Measurements from ENCODE around the gene COPE. TPM values are rescaled to one million over a fixed set of nuclear protein-coding genes. Genes with fewer than 3 reads are reported as not detected.

Gene COPE
- total RNA-seq, 2 donors from 2014 or later = 134 to 266 TPM

GRCh38 chr19:18899624-18900560, 19.3 kb downstream of the COPE start:
- H3K4me3 ChIP-seq = no peak overlapping the region
- H3K27me3 ChIP-seq (replicated peaks; ENCODE audit: insufficient read depth) = no peaks in the 10 kb centered on the region
- H3K9me3 ChIP-seq = no peaks in the 10 kb centered on the region
- H3K36me3 ChIP-seq = peaks cover 33% of the 10 kb centered on the region
- no peak for TF ChIP-seq CTCF (IDR thresholded peaks at IDR 0.05)
- peaks cover 3 to 15% of the 10 kb centered on the region in 2 donors for H3K4me1 ChIP-seq (ENCODE audit: control insufficient read depth in 1 of 2, low read depth in 2 of 2)
- DNase-seq (ENCODE audit: low spot score) (no peak), ATAC-seq (ENCODE audit: insufficient number of reproducible peaks, low FRiP score, low read depth) (no peak)
- no peak overlapping the region for H3K27ac ChIP-seq

GRCh38 chr19:18898607-18899408, 20.4 kb downstream of the COPE start:
- TF ChIP-seq CTCF (IDR thresholded peaks at IDR 0.05) = no peak
- DNase-seq (ENCODE audit: low spot score) = no peak
- Histone ChIP-seq H3K27me3 (replicated peaks; ENCODE audit: insufficient read depth) (no peaks in the 10 kb centered on the region), H3K4me3 (no peak overlapping the region), H3K4me1 (ENCODE audit: control insufficient read depth in 1 of 2, low read depth in 2 of 2) (peaks cover 3 to 21% of the 10 kb centered on the region in 2 donors), H3K36me3 (peaks cover 28% of the 10 kb centered on the region), H3K27ac (no peak overlapping the region), H3K9me3 (no peaks in the 10 kb centered on the region)
- no peak for ATAC-seq (ENCODE audit: insufficient number of reproducible peaks, low FRiP score, low read depth)

GRCh38 chr19:18898081-18898606, 21.0 kb downstream of the COPE start:
- no peaks in the 10 kb centered on the region for H3K9me3 ChIP-seq
- H3K27me3 ChIP-seq (replicated peaks; ENCODE audit: insufficient read depth) = no peaks in the 10 kb centered on the region
- peaks cover 3 to 21% of the 10 kb centered on the region in 2 donors for H3K4me1 ChIP-seq (ENCODE audit: control insufficient read depth in 1 of 2, low read depth in 2 of 2)
- H3K27ac ChIP-seq = no peak overlapping the region
- H3K36me3 ChIP-seq = peaks cover 28% of the 10 kb centered on the region
- no peak for TF ChIP-seq CTCF (IDR thresholded peaks at IDR 0.05)
- H3K4me3 ChIP-seq = no peak overlapping the region
- DNase-seq (ENCODE audit: low spot score) (no peak), ATAC-seq (ENCODE audit: insufficient number of reproducible peaks, low FRiP score, low read depth) (no peak)

GRCh38 chr19:18897094-18898029, 21.8 kb downstream of the COPE start:
- Histone ChIP-seq H3K9me3 (no peaks in the 10 kb centered on the region), H3K4me1 (ENCODE audit: control insufficient read depth in 1 of 2, low read depth in 2 of 2) (peaks cover 3 to 21% of the 10 kb centered on the region in 2 donors), H3K27me3 (replicated peaks; ENCODE audit: insufficient read depth) (no peaks in the 10 kb centered on the region), H3K4me3 (no peak overlapping the region), H3K36me3 (peaks cover 28% of the 10 kb centered on the region), H3K27ac (no peak overlapping the region)
- ATAC-seq (ENCODE audit: insufficient number of reproducible peaks, low FRiP score, low read depth) (no peak), DNase-seq (ENCODE audit: low spot score) (no peak)
- no peak for TF ChIP-seq CTCF (IDR thresholded peaks at IDR 0.05)

Data from thoracic aorta (tissue), 2 donors.